Tibial nerve (tissue), 4 donors: Measurements from ENCODE around the gene XKR7. TPM values are rescaled to one million over a fixed set of nuclear protein-coding genes. Genes with fewer than 3 reads are reported as not detected.

Experiments
- DNase-seq, 2 donors: peaks; one replicate each; pipeline ENCODE4 v3.0.0-alpha.2; 2019; ENCODE audit warnings: low spot score in 2 of 2
- H3K27ac ChIP-seq, 4 donors: fragments of 200-600 bp; sonication (generic) in 3 of 4; one replicate each; pipeline ENCODE4 v1.5.1; 2017 to 2019; ENCODE audit warnings: mild to moderate bottlenecking in 1 of 4
- H3K27me3 ChIP-seq, 2 donors: fragments of 200-600 bp; sonication (generic) in 1 of 2; one replicate each; pipeline versions ENCODE4 v1.5.1 to v1.6.0; 2017 to 2019
- H3K36me3 ChIP-seq, 3 donors: fragments of 200-600 bp; sonication (generic); one replicate each; pipeline ENCODE4 v1.5.1; 2018 to 2019
- H3K4me1 ChIP-seq, 4 donors: fragments of 200-600 bp; sonication (generic) in 3 of 4; one replicate each; pipeline ENCODE4 v1.5.1; 2017 to 2019
- H3K4me3 ChIP-seq, 4 donors: fragments of 200-600 bp; sonication (generic) in 3 of 4; one replicate each; pipeline ENCODE4 v1.5.1; 2017 to 2019; ENCODE audit warnings: mild to moderate bottlenecking in 1 of 4, moderate library complexity in 1 of 4
- H3K9me3 ChIP-seq, 4 donors: fragments of 200-600 bp; sonication (generic) in 3 of 4; one replicate each; pipeline ENCODE4 v1.5.1; 2017 to 2019
- CTCF ChIP-seq, 5 experiments: fragments of 200-600 bp in 3 of 5; fragments of 450-650 bp in 2 of 5; sonication (generic) in 3 of 5; IDR thresholded peaks; one replicate each; pipeline ENCODE4 v1.5.1; 2016 to 2019; ENCODE audit warnings: antibody characterized with exemption in 5 of 5, mild to moderate bottlenecking in 3 of 5, moderate library complexity in 2 of 5
- EP300 ChIP-seq, 2 donors: sonication (generic); formaldehyde crosslinking; IDR thresholded peaks; one replicate each; pipeline ENCODE4 v1.6.1; 2017; ENCODE audit warnings: antibody characterized with exemption in 2 of 2, mild to moderate bottlenecking in 1 of 2
- POLR2A ChIP-seq, 2 donors: fragments of 450-650 bp; IDR thresholded peaks; one replicate each; pipeline ENCODE4 v1.6.1; 2017; ENCODE audit warnings: antibody characterized with exemption in 2 of 2, mild to moderate bottlenecking in 2 of 2, moderate library complexity in 2 of 2
- WGBS, 2 donors: methylation state at CpG; one replicate each; pipeline ENCODE4 v1.1.5; 2018; 5-methylcytosine and 5-hydroxymethylcytosine counted together
- small RNA-seq: library from RNA; depleted of rRNA; stranded (forward); fragments of <200 nt; gene quantifications from one replicate; pipeline ENCODE3, GENCODE V24; 2016
- total RNA-seq, 4 donors: library from RNA; depleted of rRNA; stranded (reverse); fragments of >200 nt; gene quantifications; one replicate each; pipeline ENCODE4 v1.1.0, GENCODE V29; 2016

XKR7 gene
- total RNA-seq, 4 donors from 2014 or later, result not detected

GRCh38 chr20:32052778-32053362 is 84.9 kb downstream of the XKR7 start:
- TF ChIP-seq CTCF (IDR thresholded peaks at IDR 0.05), result no peak
- TF ChIP-seq EP300 (IDR thresholded peaks at IDR 0.05), result no peak
- no peak for TF ChIP-seq POLR2A (IDR thresholded peaks at IDR 0.05)
- 16 to 19% methylated on average over 22 of the region's 22 CpGs for WGBS, 2 donors
- Histone ChIP-seq H3K9me3 (no peaks in the 10 kb centered on the region), H3K4me1 (peaks cover 0 to 24% (median 7%) of the 10 kb centered on the region in 4 donors), H3K36me3 (no peaks in the 10 kb centered on the region), H3K27ac (peak overlapping the region in 3 of 4 donors; percentile 34 to 65 (median 48)), H3K27me3 (peaks cover 0 to 74% of the 10 kb centered on the region in 2 donors), H3K4me3 (peak overlapping the region in 2 of 4 donors; percentile 37 to 50)
- no peak for DNase-seq

Small RNA genes lying within 50 kb of the gene (small RNA-seq; reads per million reads assigned to genes)
- gene RNA5SP481 (0.47 reads per million), gene RNA5SP482 (not detected)

Other genes starting within 250 kb of the XKR7 start
- 100 to 1,000 TPM; 105 to 138 (median 119) TPM for gene BCL2L1, start 245.3 kb upstream of the XKR7 start, total RNA-seq
- gene TPX2, start 228.9 kb upstream of the XKR7 start, total RNA-seq, result 1 to 10 TPM in 1 of 4 donors, under 1 TPM in 3; 0.21 to 2.7 (median 0.40) TPM
- gene MYLK2, start 148.8 kb upstream of the XKR7 start, total RNA-seq, result 1 to 10 TPM in 1 of 4 donors, under 1 TPM in 1, not detected in 2; 0.66 to 1.3 TPM
- gene FOXS1, start 122.5 kb upstream of the XKR7 start, total RNA-seq, result 10 to 100 TPM in 1 of 4 donors, 1 to 10 TPM in 3; 3.0 to 11.8 (median 8.0) TPM
- gene DUSP15, start 97.6 kb upstream of the XKR7 start, total RNA-seq, result 10 to 100 TPM; 31.8 to 61.3 (median 44.6) TPM
- 1 to 10 TPM; 2.8 to 3.7 (median 3.1) TPM for gene TTLL9, start 97.5 kb upstream of the XKR7 start, total RNA-seq
- gene PDRG1, start 16.1 kb upstream of the XKR7 start, total RNA-seq, result 10 to 100 TPM in 3 of 4 donors, 1 to 10 TPM in 1; 9.6 to 15.7 (median 11.0) TPM
- 10 to 100 TPM in 3 of 4 donors, 1 to 10 TPM in 1; 5.4 to 14.2 (median 13.6) TPM for gene CCM2L, start 42.3 kb downstream of the XKR7 start, total RNA-seq
- gene HCK, start 84.1 kb downstream of the XKR7 start, total RNA-seq, result 10 to 100 TPM; 10.5 to 47.4 (median 13.7) TPM
- 10 to 100 TPM; 23.1 to 40.5 (median 28.8) TPM for gene TM9SF4, start 141.6 kb downstream of the XKR7 start, total RNA-seq
- gene PLAGL2, start 239.6 kb downstream of the XKR7 start, total RNA-seq, result 1 to 10 TPM; 4.2 to 7.2 (median 6.3) TPM
- 10 to 100 TPM; 26.0 to 49.4 (median 32.4) TPM for gene POFUT1, start 239.7 kb downstream of the XKR7 start, total RNA-seq